Measurements from ENCODE around the gene CFAP53.

Gene CFAP53

GRCh38 chr18:50193796-50194630 lies 72.3 kb downstream of the CFAP53 start:
- DNase-seq (ENCODE audit: low read depth in 2 of 2): no peak

GRCh38 chr18:50192995-50193795 lies 73.1 kb downstream of the CFAP53 start:
- DNase-seq (ENCODE audit: low read depth in 2 of 2): no peak

GRCh38 chr18:50190926-50191325 lies 75.4 kb downstream of the CFAP53 start:
- no peak for DNase-seq (ENCODE audit: low read depth in 2 of 2)

- no peak for DNase-seq (ENCODE audit: low read depth in 2 of 2)
These were observed 76.1 kb downstream of the CFAP53 start for GRCh38 chr18:50190236-50190635.

- no peak for DNase-seq (ENCODE audit: low read depth in 2 of 2)
These were observed 77.1 kb downstream of the CFAP53 start for GRCh38 chr18:50189160-50189559.

- DNase-seq (ENCODE audit: low read depth in 2 of 2): no peak
These were observed 77.6 kb downstream of the CFAP53 start for GRCh38 chr18:50188652-50189051.

- no peak for DNase-seq (ENCODE audit: low read depth in 2 of 2)
These were observed 78.6 kb downstream of the CFAP53 start for GRCh38 chr18:50187659-50188058.

GRCh38 chr18:50186385-50186784 lies 79.9 kb downstream of the CFAP53 start:
- no peak for DNase-seq (ENCODE audit: low read depth in 2 of 2)

- DNase-seq (ENCODE audit: low read depth in 2 of 2): no peak
These were observed 82.7 kb downstream of the CFAP53 start for GRCh38 chr18:50183556-50183955.

GRCh38 chr18:50182511-50182910 lies 83.8 kb downstream of the CFAP53 start:
- no peak for DNase-seq (ENCODE audit: low read depth in 2 of 2)

- DNase-seq (ENCODE audit: low read depth in 2 of 2): no peak
These were observed 84.7 kb downstream of the CFAP53 start for GRCh38 chr18:50181590-50181989.

- no peak for DNase-seq (ENCODE audit: low read depth in 2 of 2)
These were observed 86.8 kb downstream of the CFAP53 start for GRCh38 chr18:50179465-50179864.

GRCh38 chr18:50177294-50177992 lies 88.9 kb downstream of the CFAP53 start:
- no peak for DNase-seq (ENCODE audit: low read depth in 2 of 2)
